GM13977 (cell line): ENCODE data around the gene USP22.

ENCODE experiments used
- DNase-seq: peaks from one replicate; pipeline ENCODE4 v3.0.0; 2012; ENCODE audit warnings: low spot score
- in situ Hi-C: fragments of 300-500 bp; cut with MboI; formaldehyde crosslinking; loops from one replicate; pipeline ENCODE4 v1.12.0; 2022; ENCODE audit warnings: low sequenced_read_pairs, low pct_unique_long_range_greater_than_20kb, mixed read lengths, inconsistent platforms; ENCODE audit not compliant: unreplicated experiment
- TF ChIP-seq, protein P1 (sequence below): IDR thresholded peaks from 2 replicates; pipeline ENCODE4 v1.5.1; 2012; ENCODE audit warnings: mild to moderate bottlenecking, control low read depth; ENCODE audit not compliant: insufficient read depth; ENCODE audit errors: extremely low read depth, missing control alignments

USP22 gene

DNA sequence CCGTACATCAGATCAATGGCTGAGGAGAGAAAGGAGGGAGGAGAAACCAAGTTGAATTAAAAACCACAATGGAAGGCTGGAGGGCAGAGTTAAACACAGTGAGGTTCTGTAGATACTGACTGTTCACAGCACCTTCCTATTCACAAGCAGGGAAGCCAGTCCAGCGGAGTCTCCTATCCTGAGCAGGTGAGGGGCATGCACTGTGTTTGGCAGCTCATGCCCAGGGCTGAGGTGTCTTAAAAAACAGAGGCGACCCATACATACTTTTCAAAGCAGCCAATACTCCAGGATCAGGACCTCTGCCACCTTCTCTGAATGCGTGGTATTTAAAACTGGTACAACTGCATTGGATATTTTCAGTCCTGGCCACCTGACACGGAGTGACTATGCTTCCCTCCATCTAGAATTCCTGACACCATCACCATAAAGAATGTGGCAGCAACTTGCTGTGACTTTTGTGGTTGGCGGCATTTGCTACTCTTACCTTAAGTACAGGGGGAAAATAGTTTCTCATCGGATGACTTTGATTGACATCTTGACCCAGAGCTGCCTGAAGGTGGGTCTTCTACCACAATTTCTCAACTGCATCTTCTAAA is 21.5 kb downstream of the USP22 start:
- TF ChIP-seq, protein P1, sequence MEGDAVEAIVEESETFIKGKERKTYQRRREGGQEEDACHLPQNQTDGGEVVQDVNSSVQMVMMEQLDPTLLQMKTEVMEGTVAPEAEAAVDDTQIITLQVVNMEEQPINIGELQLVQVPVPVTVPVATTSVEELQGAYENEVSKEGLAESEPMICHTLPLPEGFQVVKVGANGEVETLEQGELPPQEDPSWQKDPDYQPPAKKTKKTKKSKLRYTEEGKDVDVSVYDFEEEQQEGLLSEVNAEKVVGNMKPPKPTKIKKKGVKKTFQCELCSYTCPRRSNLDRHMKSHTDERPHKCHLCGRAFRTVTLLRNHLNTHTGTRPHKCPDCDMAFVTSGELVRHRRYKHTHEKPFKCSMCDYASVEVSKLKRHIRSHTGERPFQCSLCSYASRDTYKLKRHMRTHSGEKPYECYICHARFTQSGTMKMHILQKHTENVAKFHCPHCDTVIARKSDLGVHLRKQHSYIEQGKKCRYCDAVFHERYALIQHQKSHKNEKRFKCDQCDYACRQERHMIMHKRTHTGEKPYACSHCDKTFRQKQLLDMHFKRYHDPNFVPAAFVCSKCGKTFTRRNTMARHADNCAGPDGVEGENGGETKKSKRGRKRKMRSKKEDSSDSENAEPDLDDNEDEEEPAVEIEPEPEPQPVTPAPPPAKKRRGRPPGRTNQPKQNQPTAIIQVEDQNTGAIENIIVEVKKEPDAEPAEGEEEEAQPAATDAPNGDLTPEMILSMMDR: no peak
- in situ Hi-C loops: no loop called here

DNA sequence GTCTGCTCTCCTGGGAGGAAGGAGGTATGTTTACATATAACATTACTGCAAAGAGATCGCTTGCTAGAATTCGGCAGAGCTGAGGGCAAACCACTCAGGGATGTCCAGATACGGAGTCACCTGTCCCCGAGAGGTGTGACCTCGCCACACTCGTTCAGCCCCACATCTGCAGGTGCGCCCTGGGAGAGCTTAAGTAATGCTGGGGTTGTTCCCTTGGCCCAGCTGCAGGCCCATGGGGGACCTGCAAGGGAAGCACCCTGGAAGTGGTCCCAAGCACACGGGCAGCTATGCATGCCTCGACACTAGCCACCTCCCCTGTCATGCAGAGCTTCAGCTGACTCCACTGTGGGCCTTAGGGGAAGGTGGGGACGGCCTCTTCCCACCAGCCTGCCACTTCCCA is 22.2 kb downstream of the USP22 start:
- in situ Hi-C loops: no loop called here
- TF ChIP-seq, protein P1: no peak
- peak; percentile 10 for DNase-seq

More for the DNA sequence above, 21.5 kb downstream of the USP22 start:
- DNase-seq: no peak

GRCh38 chr17:21019976-21020586 is 22.7 kb downstream of the USP22 start:
- in situ Hi-C loops: no loop called here
- TF ChIP-seq, protein P1: peak; percentile 53
- DNase-seq: peak; percentile 34

GRCh38 chr17:21018894-21019293 is 23.9 kb downstream of the USP22 start:
- no peak for DNase-seq
- in situ Hi-C loops: no loop called here
- TF ChIP-seq, protein P1: no peak

GRCh38 chr17:21017861-21018260 is 24.9 kb downstream of the USP22 start:
- TF ChIP-seq, protein P1: no peak
- in situ Hi-C loops: no loop called here

DNA sequence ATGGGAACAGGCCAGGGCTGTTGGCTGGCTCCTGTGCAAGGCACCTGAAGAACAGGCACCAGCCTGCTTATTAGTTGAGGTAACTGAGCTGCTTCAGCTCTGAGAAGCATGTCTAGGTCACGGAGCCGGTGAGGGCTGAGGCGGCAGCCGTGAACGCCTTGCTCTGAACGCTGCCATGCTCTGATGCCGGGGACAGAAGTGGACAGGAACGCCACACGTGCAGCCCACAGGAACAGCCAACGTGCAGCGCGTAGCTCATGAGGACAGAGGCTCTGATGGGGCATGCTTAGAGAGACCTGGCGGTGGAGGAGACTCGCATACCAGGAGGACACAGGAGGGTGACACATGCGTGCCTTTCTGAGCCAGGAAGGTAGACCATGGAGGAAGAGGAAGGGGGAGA is 25.6 kb downstream of the USP22 start:
- TF ChIP-seq, protein P1: no peak
- in situ Hi-C loops: no loop called here

More at GRCh38 chr17:21017861-21018260, 24.9 kb downstream of the USP22 start:
- no peak for DNase-seq

More for the DNA sequence above, 25.6 kb downstream of the USP22 start:
- no peak for DNase-seq
